Glutamatergic neuron (in vitro differentiated cells): Measurements from ENCODE around the gene INPP4B. TPM values are rescaled to one million over a fixed set of nuclear protein-coding genes. Genes with fewer than 3 reads are reported as not detected.

Experiments
- DNase-seq: peaks from one replicate; pipeline ENCODE4 v3.0.0; 2022
- H3K27ac Mint-ChIP-seq: one replicate; pipeline ENCODE4 v1.8.0; 2020; ENCODE audit warnings: mild to moderate bottlenecking, mixed read lengths, inconsistent platforms; ENCODE audit not compliant: unreplicated experiment
- H3K27me3 Mint-ChIP-seq: one replicate; pipeline ENCODE4 v1.8.0; 2020; ENCODE audit warnings: mild to moderate bottlenecking, moderate library complexity, mixed read lengths, inconsistent platforms; ENCODE audit not compliant: unreplicated experiment
- H3K36me3 Mint-ChIP-seq: one replicate; pipeline ENCODE4 v1.8.0; 2020; ENCODE audit warnings: mild to moderate bottlenecking, mixed read lengths, inconsistent platforms; ENCODE audit not compliant: unreplicated experiment
- H3K4me1 Mint-ChIP-seq: one replicate; pipeline ENCODE4 v1.8.0; 2020; ENCODE audit warnings: mild to moderate bottlenecking, low read depth, mixed read lengths, inconsistent platforms; ENCODE audit not compliant: unreplicated experiment
- H3K4me3 Mint-ChIP-seq: one replicate; pipeline ENCODE4 v1.8.0; 2020; ENCODE audit warnings: mild to moderate bottlenecking, mixed read lengths, inconsistent platforms; ENCODE audit not compliant: unreplicated experiment
- H3K9me3 Mint-ChIP-seq: one replicate; pipeline ENCODE4 v1.8.0; 2020; ENCODE audit warnings: mild to moderate bottlenecking, moderate library complexity, mixed read lengths, inconsistent platforms; ENCODE audit not compliant: unreplicated experiment
- CTCF ChIP-seq: fragments of 200-600 bp; sonication (generic); IDR thresholded peaks from one replicate; pipeline ENCODE4 v1.5.0; 2021; ENCODE audit not compliant: partially characterized antibody, unreplicated experiment
- total RNA-seq: library from RNA; stranded (reverse); fragmentation: NEBNext Ultra II Directional; extraction: Animal tissue kit (Norgen Biotek cat#: 25700); gene quantifications from one replicate; pipeline ENCODE4 v1.2.1, GENCODE V29; 2021; ENCODE audit not compliant: unreplicated experiment

The INPP4B gene
- total RNA-seq, 1 donor from 2014 or later, result 2.4 TPM

GRCh38 chr4:142826503-142827241 is 19.4 kb downstream of the INPP4B start:
- Mint-ChIP-seq H3K4me1 (no peaks in the 10 kb centered on the region), H3K36me3 (no peaks in the 10 kb centered on the region), H3K27me3 (no peaks in the 10 kb centered on the region), H3K27ac (no peak overlapping the region), H3K4me3 (no peak overlapping the region), H3K9me3 (no peaks in the 10 kb centered on the region)
- no peak for TF ChIP-seq CTCF
- DNase-seq, result no peak

DNA sequence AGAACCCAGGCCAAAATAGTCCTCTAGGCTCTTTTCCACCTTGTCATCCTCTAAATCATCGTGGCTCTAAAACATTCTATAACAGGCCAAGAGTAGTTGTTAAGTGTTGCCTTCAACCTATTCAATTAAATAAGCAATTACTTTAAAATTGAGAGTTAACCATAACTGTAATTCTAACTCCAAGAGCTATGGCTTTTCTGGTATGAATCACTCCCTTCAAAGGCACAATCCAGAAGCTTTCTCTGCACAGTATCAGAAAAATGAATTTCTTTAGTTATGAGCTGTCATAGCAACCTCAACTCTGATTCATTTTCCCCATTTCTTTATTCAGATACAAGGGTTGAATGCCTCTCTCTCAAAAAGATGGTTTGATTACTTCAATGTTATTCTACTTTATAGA is 21.7 kb downstream of the INPP4B start:
- H3K4me1 Mint-ChIP-seq, result no peaks in the 10 kb centered on the region
- H3K4me3 Mint-ChIP-seq, result no peak overlapping the region
- no peak for TF ChIP-seq CTCF
- H3K27me3 Mint-ChIP-seq, result no peaks in the 10 kb centered on the region
- no peaks in the 10 kb centered on the region for H3K9me3 Mint-ChIP-seq
- H3K27ac Mint-ChIP-seq, result no peak overlapping the region
- no peaks in the 10 kb centered on the region for H3K36me3 Mint-ChIP-seq
- no peak for DNase-seq

DNA sequence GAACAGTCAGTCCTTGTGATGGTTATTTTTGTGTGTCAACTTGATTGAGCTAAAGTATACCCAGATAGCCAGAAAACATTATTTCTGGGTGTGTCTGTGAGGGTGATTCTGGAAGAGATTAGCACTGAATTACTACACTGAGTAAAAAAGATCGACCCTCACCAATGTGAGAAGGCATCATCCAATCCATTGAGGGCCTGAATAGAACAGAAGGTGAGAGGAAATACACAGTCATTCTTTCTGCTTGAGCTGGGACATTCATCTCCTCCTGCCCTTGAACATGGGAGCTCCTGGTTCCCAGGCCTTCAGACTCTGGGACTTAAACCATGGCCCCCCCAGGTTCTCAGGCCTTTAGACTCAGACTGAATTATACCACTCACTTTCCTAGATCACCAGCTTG is 22.3 kb downstream of the INPP4B start:
- Mint-ChIP-seq H3K4me1 (no peaks in the 10 kb centered on the region), H3K4me3 (no peak overlapping the region), H3K9me3 (no peaks in the 10 kb centered on the region), H3K27me3 (no peaks in the 10 kb centered on the region), H3K36me3 (no peaks in the 10 kb centered on the region), H3K27ac (no peak overlapping the region)
- TF ChIP-seq CTCF, result no peak
- no peak for DNase-seq

- Mint-ChIP-seq H3K9me3 (no peaks in the 10 kb centered on the region), H3K4me3 (no peak overlapping the region), H3K4me1 (no peaks in the 10 kb centered on the region), H3K27ac (no peak overlapping the region), H3K36me3 (no peaks in the 10 kb centered on the region), H3K27me3 (no peaks in the 10 kb centered on the region)
- DNase-seq, result no peak
- no peak for TF ChIP-seq CTCF
Observed at GRCh38 chr4:142818476-142818875, 27.6 kb downstream of the INPP4B start.

GRCh38 chr4:142818031-142818430 is 28.1 kb downstream of the INPP4B start:
- no peak for TF ChIP-seq CTCF
- H3K27ac Mint-ChIP-seq, result no peak overlapping the region
- no peak for DNase-seq
- H3K27me3 Mint-ChIP-seq, result no peaks in the 10 kb centered on the region
- no peaks in the 10 kb centered on the region for H3K9me3 Mint-ChIP-seq
- no peak overlapping the region for H3K4me3 Mint-ChIP-seq
- no peaks in the 10 kb centered on the region for H3K36me3 Mint-ChIP-seq
- no peaks in the 10 kb centered on the region for H3K4me1 Mint-ChIP-seq
